H1 (cell line): ENCODE data around the gene MASP1. TPM values are rescaled to one million over a fixed set of nuclear protein-coding genes. Genes with fewer than 3 reads are reported as not detected.
A peak's percentile ranks its signal among the peaks of the same experiment; 100 is the strongest.

Experiments
- CBX8 ChIP-seq: fragments of 300-800, 300-1000 bp; sonication (generic); IDR thresholded peaks from 2 replicates; pipeline ENCODE4 v1.7.1; 2016; ENCODE audit warnings: low read depth, low read length, borderline replicate concordance
- CREB1 ChIP-seq: IDR thresholded peaks from 2 replicates; pipeline ENCODE4 v1.6.1; 2012; ENCODE audit warnings: inconsistent platforms
- NANOG ChIP-seq: IDR thresholded peaks from 2 replicates; pipeline ENCODE4 v1.6.1; 2011; ENCODE audit warnings: low read length, low read depth, mild to moderate bottlenecking, inconsistent platforms; ENCODE audit not compliant: insufficient read depth, poor library complexity, severe bottlenecking
- POLR2AphosphoS5 ChIP-seq: IDR thresholded peaks from 2 replicates; pipeline ENCODE4 v1.6.1; 2011; ENCODE audit warnings: low read depth, low read length
- POU5F1 ChIP-seq: IDR thresholded peaks from 2 replicates; pipeline ENCODE4 v1.6.1; 2011; ENCODE audit warnings: low read depth, mild to moderate bottlenecking, low read length, moderate library complexity
- RAD21 ChIP-seq, 2 experiments: IDR thresholded peaks in 1 of 2; conservative IDR thresholded peaks in 1 of 2; 2 replicates each; pipeline ENCODE4 v1.6.1; 2011; ENCODE audit warnings: low read depth in 2 of 2, low read length in 2 of 2, improper control_type of control experiment in 1 of 2, inconsistent platforms in 1 of 2, mild to moderate bottlenecking in 1 of 2, moderate library complexity in 1 of 2
- SIN3A ChIP-seq, 2 experiments: IDR thresholded peaks in 1 of 2; conservative IDR thresholded peaks in 1 of 2; 2 replicates each; pipeline ENCODE4 v1.6.1; 2011 to 2012; ENCODE audit warnings: low read length in 2 of 2, improper control_type of control experiment in 1 of 2, low read depth in 1 of 2, mild to moderate bottlenecking in 1 of 2
- SIRT6 ChIP-seq: IDR thresholded peaks from one replicate; pipeline ENCODE4 v1.7.1; 2012; ENCODE audit warnings: low read length, inconsistent platforms
- SP1 ChIP-seq: IDR thresholded peaks from 2 replicates; pipeline ENCODE4 v1.6.1; 2011; ENCODE audit warnings: low read depth, low read length
- TEAD4 ChIP-seq: IDR thresholded peaks from 2 replicates; pipeline ENCODE4 v1.6.1; 2012; ENCODE audit warnings: low read depth, low read length, inconsistent platforms, mixed read lengths
- USF2 ChIP-seq: IDR thresholded peaks from 2 replicates; pipeline ENCODE4 v1.6.1; 2011; ENCODE audit warnings: low read length, improper control_type of control experiment
- YY1 ChIP-seq: IDR thresholded peaks from 2 replicates; pipeline ENCODE4 v1.6.1; 2011; ENCODE audit warnings: low read depth, mild to moderate bottlenecking, low read length
- polyA plus RNA-seq, 7 experiments: library from polyadenylated mRNA; depleted of rRNA in 3 of 7; stranded (reverse) in 5 of 7; unstranded in 2 of 7; fragments of >200 nt in 5 of 7; fragments of 200-250 nt in 2 of 7; gene quantifications; 1 replicate in 5 of 7; 2 replicates in 1 of 7; 4 replicates in 1 of 7; pipeline versions ENCODE4 v1.2.1 to v1.2.3, GENCODE V29; 2011 to 2013; ENCODE audit warnings: missing spikeins in 2 of 7, mixed read lengths in 2 of 7
- total RNA-seq: library from RNA; stranded (reverse); fragmentation: NEBNext Ultra II Directional; extraction: Animal tissue kit (Norgen Biotek cat#: 25700); gene quantifications from 2 replicates; pipeline ENCODE4 v1.2.1, GENCODE V29; 2021

The MASP1 gene
- total and polyA plus RNA-seq, 2 of the 8 experiments (the other 6 are each of a cell fraction or from before 2014, with no cell fraction given), result 2.7 to 3.5 TPM

GRCh38 chr3:187185759-187186158 is 105.8 kb downstream of the MASP1 start (continued):
- TF ChIP-seq CBX8, result no peak
- peak; percentile 68 for TF ChIP-seq YY1
- peak; percentile 65 for TF ChIP-seq NANOG
- TF ChIP-seq POU5F1, result no peak
- TF ChIP-seq CREB1, result no peak
- TF ChIP-seq RAD21 (IDR thresholded peaks at IDR 0.05 in 1 of 2, conservative IDR thresholded peaks at IDR 0.05 in 1 of 2; ENCODE audit: low read depth in 2 of 2, low read length in 2 of 2), result no peak
- TF ChIP-seq SIN3A (conservative IDR thresholded peaks at IDR 0.05 in 1 of 2, IDR thresholded peaks at IDR 0.05 in 1 of 2; ENCODE audit: low read depth in 1 of 2, low read length in 2 of 2), result no peak
- TF ChIP-seq TEAD4, result 0 out of 2 replicates have a peak, but pooled peaks have one; percentile 23
- TF ChIP-seq USF2, result no peak
- TF ChIP-seq SP1, result peak; percentile 21; the same call in 1 of the 2 replicates
- no peak for TF ChIP-seq SIRT6
- TF ChIP-seq POLR2AphosphoS5, result peak; percentile 14; the same call in 1 of the 2 replicates

Other genes with a start within 250 kb of the MASP1 start
- gene RPL39L, start 152.2 kb downstream of the MASP1 start, total RNA-seq, result 67.7 and 77.0 TPM in 2 replicates
- 36.8 and 51.8 TPM in 2 replicates for gene RPL39L, start 152.2 kb downstream of the MASP1 start, polyA plus RNA-seq (2011; rRNA removed)
- 3.0 and 3.2 TPM in 2 replicates for gene RTP1, start 94.3 kb downstream of the MASP1 start, total RNA-seq
- 2.1 and 2.9 TPM in 2 replicates for gene RTP1, start 94.3 kb downstream of the MASP1 start, polyA plus RNA-seq (2011; rRNA removed)
- gene RTP4, start 76.6 kb upstream of the MASP1 start, total RNA-seq, result not detected in 2 replicates
- not detected in 2 replicates for gene RTP4, start 76.6 kb upstream of the MASP1 start, polyA plus RNA-seq (2011; rRNA removed)